Ishikawa (cell line): ENCODE data around the gene EMILIN2.

ENCODE experiments used
- CREB1 ChIP-seq: IDR thresholded peaks from 2 replicates; pipeline ENCODE4 v1.6.1; 2012; ENCODE audit warnings: low read depth
- EP300 ChIP-seq: IDR thresholded peaks from 2 replicates; pipeline ENCODE4 v1.6.1; 2012; ENCODE audit warnings: borderline replicate concordance
- RAD21 ChIP-seq: IDR thresholded peaks from 2 replicates; pipeline ENCODE4 v1.6.1; 2012; ENCODE audit warnings: low read depth
- TAF1 ChIP-seq: IDR thresholded peaks from 2 replicates; pipeline ENCODE4 v1.6.1; 2012; ENCODE audit warnings: low read depth, mild to moderate bottlenecking
- TF ChIP-seq, protein P1 (sequence below): IDR thresholded peaks from 2 replicates; pipeline ENCODE4 v1.6.1; 2012; ENCODE audit warnings: low read depth, mild to moderate bottlenecking

GRCh38 chr18:2797951-2798350 is 48.9 kb upstream of the EMILIN2 start:
- no peak for TF ChIP-seq TAF1
- TF ChIP-seq CREB1 = no peak
- TF ChIP-seq, protein P1, sequence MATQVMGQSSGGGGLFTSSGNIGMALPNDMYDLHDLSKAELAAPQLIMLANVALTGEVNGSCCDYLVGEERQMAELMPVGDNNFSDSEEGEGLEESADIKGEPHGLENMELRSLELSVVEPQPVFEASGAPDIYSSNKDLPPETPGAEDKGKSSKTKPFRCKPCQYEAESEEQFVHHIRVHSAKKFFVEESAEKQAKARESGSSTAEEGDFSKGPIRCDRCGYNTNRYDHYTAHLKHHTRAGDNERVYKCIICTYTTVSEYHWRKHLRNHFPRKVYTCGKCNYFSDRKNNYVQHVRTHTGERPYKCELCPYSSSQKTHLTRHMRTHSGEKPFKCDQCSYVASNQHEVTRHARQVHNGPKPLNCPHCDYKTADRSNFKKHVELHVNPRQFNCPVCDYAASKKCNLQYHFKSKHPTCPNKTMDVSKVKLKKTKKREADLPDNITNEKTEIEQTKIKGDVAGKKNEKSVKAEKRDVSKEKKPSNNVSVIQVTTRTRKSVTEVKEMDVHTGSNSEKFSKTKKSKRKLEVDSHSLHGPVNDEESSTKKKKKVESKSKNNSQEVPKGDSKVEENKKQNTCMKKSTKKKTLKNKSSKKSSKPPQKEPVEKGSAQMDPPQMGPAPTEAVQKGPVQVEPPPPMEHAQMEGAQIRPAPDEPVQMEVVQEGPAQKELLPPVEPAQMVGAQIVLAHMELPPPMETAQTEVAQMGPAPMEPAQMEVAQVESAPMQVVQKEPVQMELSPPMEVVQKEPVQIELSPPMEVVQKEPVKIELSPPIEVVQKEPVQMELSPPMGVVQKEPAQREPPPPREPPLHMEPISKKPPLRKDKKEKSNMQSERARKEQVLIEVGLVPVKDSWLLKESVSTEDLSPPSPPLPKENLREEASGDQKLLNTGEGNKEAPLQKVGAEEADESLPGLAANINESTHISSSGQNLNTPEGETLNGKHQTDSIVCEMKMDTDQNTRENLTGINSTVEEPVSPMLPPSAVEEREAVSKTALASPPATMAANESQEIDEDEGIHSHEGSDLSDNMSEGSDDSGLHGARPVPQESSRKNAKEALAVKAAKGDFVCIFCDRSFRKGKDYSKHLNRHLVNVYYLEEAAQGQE = no peak
- no peak for TF ChIP-seq RAD21
- no peak for TF ChIP-seq EP300
